Measurements from ENCODE around the gene PKIG.

PKIG gene

GRCh38 chr20:44610313-44610962, 28.1 kb downstream of the PKIG start:
- DNase-seq (ENCODE audit: low read depth, low spot score), result peak; percentile 83
- H3K4me3 ChIP-seq (ENCODE audit: low read length), result no peak overlapping the region

- no peak for DNase-seq (ENCODE audit: low read depth, low spot score)
- no peak overlapping the region for H3K4me3 ChIP-seq (ENCODE audit: low read length)
Observed at GRCh38 chr20:44613575-44613974, 31.2 kb downstream of the PKIG start.

- H3K4me3 ChIP-seq (ENCODE audit: low read length), result no peak overlapping the region
- DNase-seq (ENCODE audit: low read depth, low spot score), result no peak
Observed at GRCh38 chr20:44614525-44614924, 32.1 kb downstream of the PKIG start.

- peak; percentile 76 for DNase-seq (ENCODE audit: low read depth, low spot score)
- no peak overlapping the region for H3K4me3 ChIP-seq (ENCODE audit: low read length)
Observed at GRCh38 chr20:44615169-44615791, 32.9 kb downstream of the PKIG start.

GRCh38 chr20:44615876-44616603, 33.7 kb downstream of the PKIG start:
- no peak overlapping the region for H3K4me3 ChIP-seq (ENCODE audit: low read length)
- DNase-seq (ENCODE audit: low read depth, low spot score), result peak; percentile 65

- DNase-seq (ENCODE audit: low read depth, low spot score), result no peak
- H3K4me3 ChIP-seq (ENCODE audit: low read length), result no peak overlapping the region
Observed at GRCh38 chr20:44616604-44616964, 34.2 kb downstream of the PKIG start.

GRCh38 chr20:44618318-44618731, 35.9 kb downstream of the PKIG start:
- no peak for DNase-seq (ENCODE audit: low read depth, low spot score)
- no peak overlapping the region for H3K4me3 ChIP-seq (ENCODE audit: low read length)

- DNase-seq (ENCODE audit: low read depth, low spot score), result no peak
- no peak overlapping the region for H3K4me3 ChIP-seq (ENCODE audit: low read length)
Observed at GRCh38 chr20:44619294-44619693, 36.9 kb downstream of the PKIG start.

GRCh38 chr20:44620030-44620429, 37.7 kb downstream of the PKIG start:
- no peak for DNase-seq (ENCODE audit: low read depth, low spot score)
- no peak overlapping the region for H3K4me3 ChIP-seq (ENCODE audit: low read length)

GRCh38 chr20:44621325-44621724, 38.9 kb downstream of the PKIG start:
- no peak overlapping the region for H3K4me3 ChIP-seq (ENCODE audit: low read length)
- no peak for DNase-seq (ENCODE audit: low read depth, low spot score)

- H3K4me3 ChIP-seq (ENCODE audit: low read length), result no peak overlapping the region
- no peak for DNase-seq (ENCODE audit: low read depth, low spot score)
Observed at GRCh38 chr20:44621939-44622338, 39.6 kb downstream of the PKIG start.

GRCh38 chr20:44622501-44623270, 40.3 kb downstream of the PKIG start:
- H3K4me3 ChIP-seq (ENCODE audit: low read length), result no peak overlapping the region
- DNase-seq (ENCODE audit: low read depth, low spot score), result no peak

- DNase-seq (ENCODE audit: low read depth, low spot score), result no peak
- H3K4me3 ChIP-seq (ENCODE audit: low read length), result no peak overlapping the region
Observed at GRCh38 chr20:44624152-44624551, 41.8 kb downstream of the PKIG start.

- DNase-seq (ENCODE audit: low read depth, low spot score), result no peak
- no peak overlapping the region for H3K4me3 ChIP-seq (ENCODE audit: low read length)
Observed at GRCh38 chr20:44624743-44625271, 42.4 kb downstream of the PKIG start.

- no peak for DNase-seq (ENCODE audit: low read depth, low spot score)
- H3K4me3 ChIP-seq (ENCODE audit: low read length), result no peak overlapping the region
Observed at GRCh38 chr20:44625361-44625760, 43.0 kb downstream of the PKIG start.

- H3K4me3 ChIP-seq (ENCODE audit: low read length), result no peak overlapping the region
- no peak for DNase-seq (ENCODE audit: low read depth, low spot score)
Observed at GRCh38 chr20:44626278-44626677, 43.9 kb downstream of the PKIG start.

- H3K4me3 ChIP-seq (ENCODE audit: low read length), result no peak overlapping the region
- DNase-seq (ENCODE audit: low read depth, low spot score), result no peak
Observed at GRCh38 chr20:44627364-44628010, 45.1 kb downstream of the PKIG start.

GRCh38 chr20:44629017-44629385, 46.6 kb downstream of the PKIG start:
- no peak for DNase-seq (ENCODE audit: low read depth, low spot score)
- no peak overlapping the region for H3K4me3 ChIP-seq (ENCODE audit: low read length)

GRCh38 chr20:44629542-44629941, 47.2 kb downstream of the PKIG start:
- DNase-seq (ENCODE audit: low read depth, low spot score), result no peak
- H3K4me3 ChIP-seq (ENCODE audit: low read length), result no peak overlapping the region

Data from Jurkat, Clone E6-1 (cell line).